Type B pancreatic cell (in vitro differentiated cells): ENCODE results near the gene EYA4. TPM values are rescaled to one million over a fixed set of nuclear protein-coding genes. Genes with fewer than 3 reads are reported as not detected.

Source experiments
- DNase-seq: peaks from one replicate; pipeline ENCODE4 v3.0.0; 2021; ENCODE audit warnings: mixed read lengths; ENCODE audit not compliant: unreplicated experiment; ENCODE audit errors: extremely low spot score
- H3K27ac Mint-ChIP-seq: 2 replicates; pipeline ENCODE4 v1.8.0; 2021; ENCODE audit warnings: mild to moderate bottlenecking, mixed read lengths
- H3K27me3 Mint-ChIP-seq: 2 replicates; pipeline ENCODE4 v1.8.0; 2021; ENCODE audit warnings: mixed read lengths
- H3K36me3 Mint-ChIP-seq: 2 replicates; pipeline ENCODE4 v1.8.0; 2021; ENCODE audit warnings: mixed read lengths
- H3K4me1 Mint-ChIP-seq: one replicate; pipeline ENCODE4 v1.8.0; 2021; ENCODE audit warnings: mixed read lengths; ENCODE audit not compliant: unreplicated experiment
- H3K4me3 Mint-ChIP-seq: 2 replicates; pipeline ENCODE4 v1.8.0; 2021; ENCODE audit warnings: mild to moderate bottlenecking, mixed read lengths
- H3K9me3 Mint-ChIP-seq: 2 replicates; pipeline ENCODE4 v1.8.0; 2021; ENCODE audit warnings: mixed read lengths
- CTCF ChIP-seq: fragments of 200-600 bp; sonication (generic); conservative IDR thresholded peaks from 2 replicates; pipeline ENCODE4 v1.5.0; 2021; ENCODE audit warnings: antibody characterized with exemption, mild to moderate bottlenecking
- total RNA-seq: library from RNA; stranded (reverse); gene quantifications from 2 replicates; pipeline ENCODE4 v1.2.1, GENCODE V29; 2021; ENCODE audit warnings: low replicate concordance

Gene EYA4
- total RNA-seq, 1 donor from 2014 or later = 29.7 TPM

- Mint-ChIP-seq H3K36me3 (peaks cover 20% of the 10 kb centered on the region), H3K27me3 (no peaks in the 10 kb centered on the region), H3K27ac (no peak overlapping the region), H3K4me3 (no peak overlapping the region), H3K9me3 (peaks cover 4% of the 10 kb centered on the region), H3K4me1 (no peaks in the 10 kb centered on the region)
- no peak for DNase-seq
- no peak for TF ChIP-seq CTCF
These were observed 246.0 kb downstream of the EYA4 start for GRCh38 chr6:133487174-133487573.

- Mint-ChIP-seq H3K27ac (no peak overlapping the region), H3K4me3 (no peak overlapping the region), H3K36me3 (peaks cover 9% of the 10 kb centered on the region), H3K4me1 (peaks cover 9% of the 10 kb centered on the region), H3K9me3 (peaks cover 9% of the 10 kb centered on the region), H3K27me3 (peaks cover 4% of the 10 kb centered on the region)
- TF ChIP-seq CTCF = no peak
- no peak for DNase-seq
These were observed 254.2 kb downstream of the EYA4 start for GRCh38 chr6:133495205-133495903.

GRCh38 chr6:133499662-133500061, 258.5 kb downstream of the EYA4 start:
- peaks cover 9% of the 10 kb centered on the region for H3K27me3 Mint-ChIP-seq
- DNase-seq = no peak
- no peak overlapping the region for H3K27ac Mint-ChIP-seq
- H3K4me3 Mint-ChIP-seq = no peak overlapping the region
- H3K9me3 Mint-ChIP-seq = peaks cover 7% of the 10 kb centered on the region
- peaks cover 17% of the 10 kb centered on the region for H3K36me3 Mint-ChIP-seq
- no peak for TF ChIP-seq CTCF
- H3K4me1 Mint-ChIP-seq = peaks cover 30% of the 10 kb centered on the region

- Mint-ChIP-seq H3K4me3 (no peak overlapping the region), H3K36me3 (peaks cover 25% of the 10 kb centered on the region), H3K27ac (no peak overlapping the region), H3K27me3 (peaks cover 9% of the 10 kb centered on the region), H3K9me3 (peaks cover 12% of the 10 kb centered on the region), H3K4me1 (peaks cover 35% of the 10 kb centered on the region)
- no peak for DNase-seq
- no peak for TF ChIP-seq CTCF
These were observed 260.6 kb downstream of the EYA4 start for GRCh38 chr6:133501675-133502270.

GRCh38 chr6:133502441-133503335, 261.5 kb downstream of the EYA4 start:
- H3K9me3 Mint-ChIP-seq = peaks cover 12% of the 10 kb centered on the region
- no peak for DNase-seq
- H3K27me3 Mint-ChIP-seq = peaks cover 9% of the 10 kb centered on the region
- TF ChIP-seq CTCF = no peak
- peaks cover 28% of the 10 kb centered on the region for H3K4me1 Mint-ChIP-seq
- H3K36me3 Mint-ChIP-seq = peaks cover 29% of the 10 kb centered on the region
- H3K4me3 Mint-ChIP-seq = no peak overlapping the region
- H3K27ac Mint-ChIP-seq = peak overlapping the region; percentile 13
